Dermis microvascular lymphatic vessel endothelial cell (primary cell): ENCODE data around the gene FAT4. TPM values are rescaled to one million over a fixed set of nuclear protein-coding genes. Genes with fewer than 3 reads are reported as not detected.
A peak's percentile ranks its signal among the peaks of the same experiment; 100 is the strongest.

Experiments
- DNase-seq, 2 donors: peaks; one replicate each; pipeline versions ENCODE4 v3.0.0 to v3.0.0-alpha.2; 2010; ENCODE audit warnings: low read depth in 2 of 2
- total RNA-seq: library from RNA; depleted of rRNA; stranded (reverse); fragments of >200 nt; gene quantifications from 2 replicates; pipeline ENCODE4 v1.2.1, GENCODE V29; 2014

Gene FAT4, protein sequence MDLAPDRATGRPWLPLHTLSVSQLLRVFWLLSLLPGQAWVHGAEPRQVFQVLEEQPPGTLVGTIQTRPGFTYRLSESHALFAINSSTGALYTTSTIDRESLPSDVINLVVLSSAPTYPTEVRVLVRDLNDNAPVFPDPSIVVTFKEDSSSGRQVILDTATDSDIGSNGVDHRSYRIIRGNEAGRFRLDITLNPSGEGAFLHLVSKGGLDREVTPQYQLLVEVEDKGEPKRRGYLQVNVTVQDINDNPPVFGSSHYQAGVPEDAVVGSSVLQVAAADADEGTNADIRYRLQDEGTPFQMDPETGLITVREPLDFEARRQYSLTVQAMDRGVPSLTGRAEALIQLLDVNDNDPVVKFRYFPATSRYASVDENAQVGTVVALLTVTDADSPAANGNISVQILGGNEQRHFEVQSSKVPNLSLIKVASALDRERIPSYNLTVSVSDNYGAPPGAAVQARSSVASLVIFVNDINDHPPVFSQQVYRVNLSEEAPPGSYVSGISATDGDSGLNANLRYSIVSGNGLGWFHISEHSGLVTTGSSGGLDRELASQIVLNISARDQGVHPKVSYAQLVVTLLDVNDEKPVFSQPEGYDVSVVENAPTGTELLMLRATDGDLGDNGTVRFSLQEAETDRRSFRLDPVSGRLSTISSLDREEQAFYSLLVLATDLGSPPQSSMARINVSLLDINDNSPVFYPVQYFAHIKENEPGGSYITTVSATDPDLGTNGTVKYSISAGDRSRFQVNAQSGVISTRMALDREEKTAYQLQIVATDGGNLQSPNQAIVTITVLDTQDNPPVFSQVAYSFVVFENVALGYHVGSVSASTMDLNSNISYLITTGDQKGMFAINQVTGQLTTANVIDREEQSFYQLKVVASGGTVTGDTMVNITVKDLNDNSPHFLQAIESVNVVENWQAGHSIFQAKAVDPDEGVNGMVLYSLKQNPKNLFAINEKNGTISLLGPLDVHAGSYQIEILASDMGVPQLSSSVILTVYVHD (N-terminal part only)
- total RNA-seq = 37.1 and 47.4 TPM in 2 replicates

DNA sequence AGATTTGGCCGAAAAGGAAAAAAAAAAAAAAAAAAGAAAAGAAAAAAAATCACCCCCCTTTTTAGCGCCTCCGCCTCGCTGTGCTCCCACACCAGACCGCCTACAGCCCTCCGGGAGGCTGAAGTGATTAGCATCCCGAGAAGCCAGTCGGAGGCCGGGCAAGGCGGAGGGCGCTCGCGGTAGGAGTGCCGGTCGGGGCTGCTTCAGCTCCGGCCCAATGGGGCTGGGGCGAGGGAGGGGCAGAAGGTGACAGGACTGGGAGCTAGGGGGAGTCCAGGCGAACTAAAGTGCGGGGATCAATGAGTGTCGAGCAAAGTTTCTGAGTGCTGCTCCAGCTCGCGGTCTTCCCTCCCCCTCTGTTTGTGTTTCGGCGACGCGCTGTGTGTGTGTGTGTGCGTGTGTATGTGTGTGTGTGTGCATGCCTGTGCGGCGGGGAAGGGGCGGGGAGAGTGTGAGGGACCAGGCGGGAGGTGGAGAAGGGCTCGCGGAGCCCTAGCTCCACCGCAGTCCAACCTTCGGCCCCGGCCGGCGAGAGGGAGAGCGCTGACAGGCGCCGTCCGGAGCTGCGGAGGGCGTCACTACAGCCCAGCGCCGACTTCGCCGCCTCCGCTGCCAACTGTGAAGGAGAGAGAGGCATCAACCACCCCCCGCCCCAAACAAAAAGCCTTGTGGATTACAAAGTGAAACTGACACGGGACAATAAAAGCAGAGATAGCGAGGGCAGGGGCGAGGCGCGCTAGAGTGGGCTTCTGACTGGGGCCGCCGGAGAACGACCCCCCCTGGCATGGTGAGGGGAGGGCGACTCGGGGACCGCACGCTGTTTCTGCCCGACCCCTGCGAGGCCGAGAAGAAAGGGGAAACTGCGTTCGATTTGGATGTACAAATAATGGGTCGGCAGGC, at the start of gene FAT4:
Gene FAT4 (plus strand): TSS at position 280 of the 900 bp plus-strand sequence. CDS start 1,457 bp downstream, outside the sequence.
- peak; percentile 95 to 99 for DNase-seq

- DNase-seq = no peak
Measured at GRCh38 chr4:125265846-125266245, 48.9 kb upstream of the FAT4 start.

DNA sequence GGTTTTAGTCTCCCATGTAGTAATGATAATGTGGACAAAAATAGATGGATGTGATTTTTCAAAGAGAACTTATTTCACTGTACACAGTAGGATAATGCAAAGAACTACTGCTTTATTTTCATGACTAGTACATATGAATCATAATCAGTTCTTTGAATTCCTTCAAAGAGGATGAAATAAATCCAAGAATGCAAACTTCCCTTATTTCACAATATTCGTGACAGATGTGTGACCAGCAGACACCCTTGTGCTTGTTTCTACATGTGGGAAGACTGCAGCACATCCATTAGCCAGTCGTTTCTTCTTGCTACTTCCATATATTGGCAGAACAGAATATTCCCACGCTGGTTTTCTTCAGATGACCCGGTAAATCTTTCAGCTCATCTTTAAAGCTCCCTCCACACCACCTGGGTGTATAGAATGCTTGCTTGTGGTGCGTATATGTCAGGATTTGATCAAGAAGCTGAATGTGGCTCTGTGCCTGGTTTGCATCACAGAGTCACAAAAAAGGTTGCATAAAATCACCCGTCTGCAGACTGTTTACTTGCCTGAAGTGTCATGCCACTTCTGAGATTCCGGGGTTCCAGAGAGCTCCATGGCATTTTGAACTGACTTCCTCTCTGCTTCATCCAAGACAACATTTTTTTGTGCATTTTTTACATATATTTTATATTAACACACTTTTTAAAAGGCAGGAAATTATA, 47.7 kb upstream of the FAT4 start:
- no peak for DNase-seq

GRCh38 chr4:125267630-125268029, 47.1 kb upstream of the FAT4 start:
- DNase-seq = no peak

DNA sequence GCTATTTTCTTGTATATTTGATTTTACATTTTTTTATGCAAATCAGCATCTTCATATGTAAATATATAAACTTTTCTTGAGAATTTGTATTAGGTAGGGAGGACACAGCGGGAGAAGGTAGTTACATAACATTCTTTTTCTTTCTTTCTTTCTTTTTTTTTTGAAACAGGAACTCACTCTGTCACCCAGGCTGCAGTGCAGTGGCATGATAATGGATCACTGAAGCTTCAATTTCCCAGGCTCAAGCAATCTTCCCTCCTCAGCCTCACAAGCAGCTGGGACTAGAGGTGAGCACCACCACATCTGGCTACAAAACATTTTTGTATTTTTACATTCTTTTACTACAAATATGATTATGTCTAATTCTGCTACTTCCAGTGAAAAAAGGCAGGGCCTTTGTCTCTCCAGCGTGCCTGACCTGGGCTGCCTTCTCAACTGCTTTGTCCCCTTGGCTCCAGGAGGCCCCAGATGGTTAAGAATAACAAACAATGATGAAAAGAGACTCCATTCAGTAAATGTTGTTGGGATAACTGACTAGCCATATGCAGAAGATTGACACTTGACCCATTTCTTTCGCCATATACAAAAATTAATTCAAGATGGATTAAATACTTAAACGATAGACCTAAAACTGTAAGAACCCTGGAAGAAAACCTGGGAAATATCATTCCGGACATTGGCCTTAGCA, 46.5 kb upstream of the FAT4 start:
- DNase-seq = no peak

- no peak for DNase-seq
Measured at GRCh38 chr4:125276811-125277210, 37.9 kb upstream of the FAT4 start.

- DNase-seq = no peak
Measured at GRCh38 chr4:125277790-125278189, 37.0 kb upstream of the FAT4 start.

DNA sequence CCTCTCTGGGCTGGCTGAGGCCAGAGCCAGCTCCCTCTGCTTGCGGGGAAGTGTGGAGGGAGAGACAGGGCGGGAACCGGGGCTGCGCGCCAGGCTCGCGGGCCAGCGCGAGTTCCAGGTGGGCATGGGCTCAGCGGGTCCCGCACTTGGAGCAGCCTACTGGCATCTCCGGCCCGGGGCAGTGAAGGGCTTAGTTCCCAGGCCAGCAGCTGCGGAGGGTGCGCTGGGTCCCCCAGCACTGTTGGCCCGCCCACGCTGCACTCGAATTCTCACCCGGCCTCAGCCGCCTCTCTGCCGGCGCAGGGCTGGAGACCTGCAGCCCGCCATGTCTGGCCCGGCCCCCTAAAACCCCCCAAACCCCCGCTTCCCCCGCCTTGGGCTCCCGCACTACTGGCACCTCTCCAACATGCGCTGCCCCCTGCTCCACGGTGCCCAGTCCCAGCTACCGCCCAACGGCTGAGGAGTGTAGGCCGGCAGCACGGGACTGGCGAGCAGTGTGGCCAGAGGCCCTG, 33.8 kb upstream of the FAT4 start:
- no peak for DNase-seq

DNA sequence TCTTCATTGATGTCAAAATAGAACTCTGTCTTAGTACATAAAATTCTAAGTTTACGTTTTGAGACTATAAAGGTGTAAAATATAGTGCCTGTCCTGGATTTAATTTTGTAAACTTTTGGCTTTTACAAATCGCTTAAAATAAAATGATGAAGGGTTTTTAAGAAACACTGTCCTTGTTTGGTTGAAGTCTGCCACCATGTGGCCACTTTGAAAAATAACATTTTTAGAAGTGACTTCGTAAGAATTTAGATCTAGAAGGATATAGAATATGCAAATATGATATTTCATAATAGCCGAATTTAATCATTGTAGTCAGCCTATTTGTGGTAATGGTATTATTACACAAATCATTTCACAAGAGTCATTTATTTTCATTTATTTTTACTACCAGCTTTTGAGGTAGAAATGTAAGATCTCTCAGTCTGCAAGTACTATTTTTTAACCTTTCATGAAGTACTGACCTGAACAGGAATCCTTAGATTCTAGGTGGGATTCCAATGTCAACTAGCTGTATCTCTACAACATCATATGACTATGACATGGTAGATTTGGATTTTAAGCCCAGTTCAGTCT, 31.0 kb upstream of the FAT4 start:
- DNase-seq = peak; percentile 28 to 53

- DNase-seq = no peak
Measured at GRCh38 chr4:125297116-125297515, 17.6 kb upstream of the FAT4 start.

DNA sequence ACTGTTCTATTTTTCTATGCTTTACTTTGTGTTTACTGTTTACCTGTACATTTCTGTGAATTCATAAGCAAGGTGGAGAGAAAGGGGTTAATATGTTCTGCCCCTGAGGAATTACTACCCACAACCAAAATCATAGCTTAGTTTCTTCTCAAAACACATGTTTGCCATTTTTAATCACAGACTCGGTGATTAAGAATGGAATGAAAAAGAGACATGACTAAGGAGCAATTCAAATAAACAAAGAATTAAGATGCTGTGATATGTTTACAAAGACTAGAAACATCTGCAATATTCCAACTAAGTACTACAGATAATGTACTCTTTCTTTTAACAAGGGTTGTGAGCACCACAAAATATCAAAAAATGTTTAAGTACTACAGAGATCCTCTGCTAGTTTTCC, 11.7 kb upstream of the FAT4 start:
- no peak for DNase-seq

GRCh38 chr4:125303821-125304220, 10.9 kb upstream of the FAT4 start:
- DNase-seq = no peak

- DNase-seq = no peak
Measured at GRCh38 chr4:125306112-125306511, 8.6 kb upstream of the FAT4 start.

DNA sequence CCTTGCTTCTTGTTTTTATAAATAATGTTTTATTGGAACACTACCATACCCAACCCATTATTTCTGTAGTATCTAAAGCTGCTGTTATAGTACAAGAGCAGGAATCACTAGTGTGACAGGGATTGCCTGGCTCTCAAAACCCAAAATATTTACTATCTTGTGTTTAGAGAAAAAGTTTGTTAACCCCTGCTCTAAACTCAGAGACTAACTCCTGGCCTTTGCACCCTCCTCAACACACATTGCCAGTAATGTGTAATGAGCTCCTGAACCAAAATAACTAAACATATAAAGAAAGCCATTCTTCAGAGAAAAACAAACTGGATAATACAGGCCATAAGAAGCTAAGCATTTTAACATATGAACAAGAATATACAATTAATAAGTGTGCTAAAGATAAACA, 8.2 kb upstream of the FAT4 start:
- no peak for DNase-seq

- DNase-seq = no peak
Measured at GRCh38 chr4:125311503-125311902, 3.3 kb upstream of the FAT4 start.

DNA sequence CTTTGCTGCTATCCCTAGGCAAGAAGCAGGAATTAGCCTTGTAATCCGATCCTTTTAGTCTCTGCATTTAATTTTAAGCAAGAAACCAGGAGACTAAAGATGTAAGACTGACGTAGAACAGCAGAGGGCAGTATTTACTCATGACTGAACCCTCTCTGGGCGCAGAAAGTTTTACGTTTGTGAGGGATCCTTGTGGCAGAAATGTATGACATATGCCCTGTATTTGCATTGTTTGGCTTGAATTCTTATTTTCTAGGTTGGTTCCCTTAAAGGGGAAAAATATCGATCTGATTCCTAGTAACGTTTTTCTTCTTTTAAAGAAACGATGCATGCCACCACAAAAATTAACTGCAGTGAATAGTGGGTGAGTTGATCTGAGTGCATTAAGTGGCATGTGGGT, 1.3 kb upstream of the FAT4 start:
- DNase-seq = peak; percentile 86 to 91

GRCh38 chr4:125313989-125314667, 627 bp upstream of the FAT4 start:
- peak in 1 of 2 donors; percentile 35 for DNase-seq

GRCh38 chr4:125315576-125316400, 1.0 kb downstream of the FAT4 start:
- DNase-seq = peak in 1 of 2 donors; percentile 63
